ENCODE results near the gene ADARB1. TPM values are rescaled to one million over a fixed set of nuclear protein-coding genes. Genes with fewer than 3 reads are reported as not detected.

Gene ADARB1
- polyA plus RNA-seq, 1 donor (not counting 4 experiments of a cell fraction or from before 2014, with no cell fraction given): 13.0 TPM

GRCh38 chr21:45033791-45034555 lies 40.4 kb upstream of the ADARB1 start:
- Histone ChIP-seq H3K9me1 (ENCODE audit: control insufficient read depth, extremely low read depth, insufficient read depth, low read length) (no peaks in the 10 kb centered on the region), H3K4me3 (ENCODE audit: control insufficient read depth in 2 of 3, extremely low read depth in 1 of 3, insufficient read depth in 2 of 3, low read depth in 1 of 3, low read length in 3 of 3) (no peak overlapping the region), H2AFZ (ENCODE audit: control insufficient read depth, low read length) (no peak overlapping the region), H3K27ac (ENCODE audit: control insufficient read depth, insufficient read depth, low read length) (no peak overlapping the region), H3K27me3 (ENCODE audit: control insufficient read depth, extremely low read depth, insufficient read depth, low read length) (peaks cover 15% of the 10 kb centered on the region), H3K9me3 (ENCODE audit: control insufficient read depth, low read depth, low read length) (peaks cover 6% of the 10 kb centered on the region), H4K20me1 (ENCODE audit: control insufficient read depth, extremely low read depth, insufficient read depth, low read length) (no peaks in the 10 kb centered on the region), H3K4me2 (ENCODE audit: control insufficient read depth, extremely low read depth, insufficient read depth, low read depth, low read length) (no peak overlapping the region), H3K9ac (ENCODE audit: control insufficient read depth, extremely low read depth, insufficient read depth, low read length) (no peak overlapping the region), H3K4me1 (ENCODE audit: control insufficient read depth, extremely low read depth, insufficient read depth, low read length) (peaks cover 6% of the 10 kb centered on the region), H3K79me2 (ENCODE audit: control insufficient read depth, insufficient read depth, low read length) (no peaks in the 10 kb centered on the region), H3K36me3 (ENCODE audit: control insufficient read depth in 2 of 2, extremely low read depth in 1 of 2, insufficient read depth in 2 of 2, low read length in 2 of 2) (no peaks in the 10 kb centered on the region)
- TF ChIP-seq CTCF (optimal IDR thresholded peaks at IDR 0.05 in 1 of 3, IDR thresholded peaks at IDR 0.05 in 1 of 3, conservative IDR thresholded peaks at IDR 0.05 in 1 of 3; ENCODE audit: extremely low read depth in 1 of 3, insufficient read depth in 2 of 3, low read length in 3 of 3): no peak
- no peak for TF ChIP-seq EZH2 (IDR thresholded peaks at IDR 0.05; ENCODE audit: low read length)
- dilution Hi-C loops (cut with MboI; ENCODE audit: extremely low pct_ligation_motif_present, low sequenced_read_pairs): no loop called here
- DNase-seq (ENCODE audit: low read depth, low spot score) (peak; percentile 7), FAIRE-seq (peak; percentile 20)

- Histone ChIP-seq H3K27ac (ENCODE audit: control insufficient read depth, insufficient read depth, low read length) (no peak overlapping the region), H3K27me3 (ENCODE audit: control insufficient read depth, extremely low read depth, insufficient read depth, low read length) (peaks cover 15% of the 10 kb centered on the region), H3K4me3 (ENCODE audit: control insufficient read depth in 2 of 3, extremely low read depth in 1 of 3, insufficient read depth in 2 of 3, low read depth in 1 of 3, low read length in 3 of 3) (no peak overlapping the region), H3K79me2 (ENCODE audit: control insufficient read depth, insufficient read depth, low read length) (no peaks in the 10 kb centered on the region), H3K9me3 (ENCODE audit: control insufficient read depth, low read depth, low read length) (peaks cover 6% of the 10 kb centered on the region), H3K4me1 (ENCODE audit: control insufficient read depth, extremely low read depth, insufficient read depth, low read length) (peaks cover 6% of the 10 kb centered on the region), H2AFZ (ENCODE audit: control insufficient read depth, low read length) (no peak overlapping the region), H3K9ac (ENCODE audit: control insufficient read depth, extremely low read depth, insufficient read depth, low read length) (no peak overlapping the region), H4K20me1 (ENCODE audit: control insufficient read depth, extremely low read depth, insufficient read depth, low read length) (no peaks in the 10 kb centered on the region), H3K9me1 (ENCODE audit: control insufficient read depth, extremely low read depth, insufficient read depth, low read length) (no peaks in the 10 kb centered on the region), H3K4me2 (ENCODE audit: control insufficient read depth, extremely low read depth, insufficient read depth, low read depth, low read length) (no peak overlapping the region), H3K36me3 (ENCODE audit: control insufficient read depth in 2 of 2, extremely low read depth in 1 of 2, insufficient read depth in 2 of 2, low read length in 2 of 2) (no peaks in the 10 kb centered on the region)
- dilution Hi-C loops (cut with MboI; ENCODE audit: extremely low pct_ligation_motif_present, low sequenced_read_pairs): no loop called here
- TF ChIP-seq EZH2 (IDR thresholded peaks at IDR 0.05; ENCODE audit: low read length) (no peak), CTCF (optimal IDR thresholded peaks at IDR 0.05 in 1 of 3, IDR thresholded peaks at IDR 0.05 in 1 of 3, conservative IDR thresholded peaks at IDR 0.05 in 1 of 3; ENCODE audit: extremely low read depth in 1 of 3, insufficient read depth in 2 of 3, low read length in 3 of 3) (no peak)
- DNase-seq (ENCODE audit: low read depth, low spot score) (no peak), FAIRE-seq (no peak)
Measured at GRCh38 chr21:45034556-45035476, 39.6 kb upstream of the ADARB1 start.
